GM12873 (cell line): ENCODE data around the gene FMC1.

Source experiments
- CTCF ChIP-seq: IDR thresholded peaks from 2 replicates; pipeline ENCODE4 v1.5.1; 2012; ENCODE audit warnings: low read depth, mild to moderate bottlenecking, moderate library complexity, low read length, control low read depth; ENCODE audit not compliant: insufficient read depth; ENCODE audit errors: missing control alignments

FMC1 gene

GRCh38 chr7:139332697-139333359 lies 8.3 kb upstream of the FMC1 start:
- TF ChIP-seq CTCF: no peak

GRCh38 chr7:139334399-139335150 lies 6.6 kb upstream of the FMC1 start:
- no peak for TF ChIP-seq CTCF

- no peak for TF ChIP-seq CTCF
Observed at GRCh38 chr7:139339025-139339424, 2.1 kb upstream of the FMC1 start.

- no peak for TF ChIP-seq CTCF
Observed at GRCh38 chr7:139339698-139340036, 1.5 kb upstream of the FMC1 start.

GRCh38 chr7:139340037-139340807 lies 915 bp upstream of the FMC1 start:
- TF ChIP-seq CTCF: peak; percentile 81

GRCh38 chr7:139340808-139341057 lies 404 bp upstream of the FMC1 start:
- TF ChIP-seq CTCF: no peak

- no peak for TF ChIP-seq CTCF
Observed at GRCh38 chr7:139341776-139342226, 664 bp downstream of the FMC1 start.
